Measurements from ENCODE around the gene SMIM8. TPM values are rescaled to one million over a fixed set of nuclear protein-coding genes. Genes with fewer than 3 reads are reported as not detected.
A peak's percentile ranks its signal among the peaks of the same experiment; 100 is the strongest.

The SMIM8 gene
- total and polyA plus RNA-seq, 10 of the 15 experiments (the other 5 are each of a cell fraction or from before 2014, with no cell fraction given) = 6.2 to 45.8 (median 10.4) TPM

DNA sequence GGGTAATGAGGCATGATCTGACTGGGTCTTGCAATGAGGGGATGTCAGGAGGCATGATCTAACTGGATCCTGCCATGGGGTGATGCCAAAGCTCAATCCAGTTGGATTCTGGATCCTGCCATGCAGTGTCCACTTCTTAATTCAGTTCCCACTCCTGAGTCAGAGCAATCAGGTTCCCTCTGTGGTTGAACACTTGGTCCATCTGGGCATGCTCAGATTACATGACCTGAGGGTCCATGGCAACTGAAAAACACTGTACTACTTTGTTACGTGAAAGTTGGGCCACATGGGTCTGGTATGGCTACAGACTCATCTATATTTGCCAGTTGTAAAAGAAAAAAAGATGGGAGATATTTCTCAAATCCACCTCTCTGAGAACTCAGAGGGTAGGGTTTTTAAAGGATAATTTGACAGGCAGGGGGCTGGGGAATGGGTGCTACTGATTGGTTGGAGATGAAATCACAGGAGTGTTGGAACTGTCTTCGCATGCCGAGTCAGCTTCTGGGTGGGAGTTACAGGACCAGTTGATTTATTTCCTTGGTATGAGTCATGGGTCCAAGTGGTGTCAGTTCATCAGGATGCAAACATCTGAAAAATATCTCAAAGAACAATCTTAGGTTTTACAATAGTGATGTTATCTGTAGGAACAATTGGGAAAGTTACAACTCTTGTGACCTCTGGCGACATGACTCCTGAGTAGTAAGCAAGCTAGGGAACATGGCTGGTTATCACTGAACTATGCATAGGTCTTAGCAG, 43.9 kb downstream of the SMIM8 start:
- DNase-seq (ENCODE audit: low read depth, low spot score) = no peak
- Histone ChIP-seq H3K36me3 (ENCODE audit: control insufficient read depth in 2 of 2, insufficient read depth in 2 of 2, low read length in 1 of 2) (no peaks in the 10 kb centered on the region), H3K4me1 (ENCODE audit: control insufficient read depth, insufficient read depth, low read length) (0 out of 2 replicates have a peak, but pooled peaks cover 2% of the 10 kb centered on the region), H3K9me3 (replicated peaks; ENCODE audit: control insufficient read depth, insufficient read depth, low read length) (peaks cover 1% of the 10 kb centered on the region; the same call in 2 of the 3 replicates), H4K20me1 (ENCODE audit: control insufficient read depth, insufficient read depth) (no peaks in the 10 kb centered on the region), H3K27ac (ENCODE audit: control insufficient read depth, insufficient read depth) (no peak overlapping the region), H3K79me2 (ENCODE audit: control insufficient read depth, insufficient read depth, low read length) (no peaks in the 10 kb centered on the region), H2AFZ (ENCODE audit: control insufficient read depth, low read depth, low read length) (no peak overlapping the region), H3K9ac (ENCODE audit: control insufficient read depth, insufficient read depth, low read length) (no peak overlapping the region), H3K4me3 (no peak overlapping the region), H3K27me3 (replicated peaks in 1 of 2; ENCODE audit: control insufficient read depth in 2 of 2, insufficient read depth in 2 of 2, low read length in 1 of 2) (no peaks in the 10 kb centered on the region), H3K4me2 (ENCODE audit: control insufficient read depth, insufficient read depth) (no peak overlapping the region)
- in situ Hi-C loops (cut with MboI) (no loop called here), intact Hi-C loops (cut with micrococcal nuclease; ENCODE audit: unreplicated experiment) (no loop called here)
- TF ChIP-seq STAT3 (IDR thresholded peaks at IDR 0.05; ENCODE audit: low read depth, low read length) (no peak), CREM (IDR thresholded peaks at IDR 0.05; ENCODE audit: low read depth) (no peak), MEF2B (IDR thresholded peaks at IDR 0.05; ENCODE audit: partially characterized antibody, poor library complexity, severe bottlenecking) (no peak)
- TF ChIP-seq, protein P1, sequence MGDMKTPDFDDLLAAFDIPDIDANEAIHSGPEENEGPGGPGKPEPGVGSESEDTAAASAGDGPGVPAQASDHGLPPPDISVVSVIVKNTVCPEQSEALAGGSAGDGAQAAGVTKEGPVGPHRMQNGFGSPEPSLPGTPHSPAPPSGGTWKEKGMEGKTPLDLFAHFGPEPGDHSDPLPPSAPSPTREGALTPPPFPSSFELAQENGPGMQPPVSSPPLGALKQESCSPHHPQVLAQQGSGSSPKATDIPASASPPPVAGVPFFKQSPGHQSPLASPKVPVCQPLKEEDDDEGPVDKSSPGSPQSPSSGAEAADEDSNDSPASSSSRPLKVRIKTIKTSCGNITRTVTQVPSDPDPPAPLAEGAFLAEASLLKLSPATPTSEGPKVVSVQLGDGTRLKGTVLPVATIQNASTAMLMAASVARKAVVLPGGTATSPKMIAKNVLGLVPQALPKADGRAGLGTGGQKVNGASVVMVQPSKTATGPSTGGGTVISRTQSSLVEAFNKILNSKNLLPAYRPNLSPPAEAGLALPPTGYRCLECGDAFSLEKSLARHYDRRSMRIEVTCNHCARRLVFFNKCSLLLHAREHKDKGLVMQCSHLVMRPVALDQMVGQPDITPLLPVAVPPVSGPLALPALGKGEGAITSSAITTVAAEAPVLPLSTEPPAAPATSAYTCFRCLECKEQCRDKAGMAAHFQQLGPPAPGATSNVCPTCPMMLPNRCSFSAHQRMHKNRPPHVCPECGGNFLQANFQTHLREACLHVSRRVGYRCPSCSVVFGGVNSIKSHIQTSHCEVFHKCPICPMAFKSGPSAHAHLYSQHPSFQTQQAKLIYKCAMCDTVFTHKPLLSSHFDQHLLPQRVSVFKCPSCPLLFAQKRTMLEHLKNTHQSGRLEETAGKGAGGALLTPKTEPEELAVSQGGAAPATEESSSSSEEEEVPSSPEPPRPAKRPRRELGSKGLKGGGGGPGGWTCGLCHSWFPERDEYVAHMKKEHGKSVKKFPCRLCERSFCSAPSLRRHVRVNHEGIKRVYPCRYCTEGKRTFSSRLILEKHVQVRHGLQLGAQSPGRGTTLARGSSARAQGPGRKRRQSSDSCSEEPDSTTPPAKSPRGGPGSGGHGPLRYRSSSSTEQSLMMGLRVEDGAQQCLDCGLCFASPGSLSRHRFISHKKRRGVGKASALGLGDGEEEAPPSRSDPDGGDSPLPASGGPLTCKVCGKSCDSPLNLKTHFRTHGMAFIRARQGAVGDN (IDR thresholded peaks at IDR 0.05) = no peak
- ChIA-PET CTCF (interaction anchor here (0.5 kb wide), 1 partner anchor 17 kb away, joined by 3 read pairs; no protein-coding TSS in a partner anchor), SMC1A (ENCODE audit: uncharacterized antibody, unreplicated experiment) (no interaction called here), RAD21 (ENCODE audit: unreplicated experiment) (no interaction called here), POLR2A (no interaction called here)
- ATAC-seq = no peak
- FAIRE-seq = peak; percentile 64
- WGBS (ENCODE audit: insufficient coverage, insufficient replicate concordance, low lambda C conversion rate, missing lambda C conversion rate) = 99% methylated on average over 4 of the region's 4 CpGs
- no TSS peak for BruUV-seq (replicated peaks)

Data from GM12878 (cell line).